NAMALWA (cell line): ENCODE results near the gene CPNE4.

Experiments used
- DNase-seq: peaks from one replicate; pipeline ENCODE4 v3.0.0-alpha.2; 2015; ENCODE audit warnings: low spot score

CPNE4 gene

DNA sequence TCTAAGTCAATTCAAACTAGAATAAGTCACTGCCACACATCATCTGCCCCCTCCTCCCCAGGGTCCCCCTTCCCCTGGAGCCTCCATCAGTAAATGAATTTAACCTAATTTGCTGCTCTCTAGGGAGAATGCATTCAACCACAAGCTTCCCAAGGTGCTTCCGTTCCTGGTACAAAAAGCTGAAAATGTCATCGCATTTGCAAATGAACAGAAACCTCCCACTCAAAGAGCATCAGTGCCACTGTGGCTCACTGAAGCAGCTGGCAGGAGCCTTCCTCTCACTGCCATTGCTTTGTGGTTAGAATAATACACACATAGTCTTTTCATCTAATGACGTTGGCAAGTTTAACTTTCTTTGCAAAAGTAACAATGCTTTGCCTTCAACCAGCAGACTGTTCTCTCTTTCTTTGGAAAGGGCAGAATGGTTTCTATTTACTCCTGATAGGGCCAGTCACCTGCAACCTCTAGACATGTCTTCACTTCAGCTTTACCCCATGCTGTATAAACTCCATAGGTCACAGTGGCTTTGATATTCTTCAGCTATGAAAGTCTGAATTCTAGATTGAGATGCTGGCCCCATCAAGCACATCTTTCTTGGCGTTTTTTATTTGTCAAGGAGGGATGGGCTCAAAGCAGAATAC, 238.1 kb downstream of the CPNE4 start:
- no peak for DNase-seq

DNA sequence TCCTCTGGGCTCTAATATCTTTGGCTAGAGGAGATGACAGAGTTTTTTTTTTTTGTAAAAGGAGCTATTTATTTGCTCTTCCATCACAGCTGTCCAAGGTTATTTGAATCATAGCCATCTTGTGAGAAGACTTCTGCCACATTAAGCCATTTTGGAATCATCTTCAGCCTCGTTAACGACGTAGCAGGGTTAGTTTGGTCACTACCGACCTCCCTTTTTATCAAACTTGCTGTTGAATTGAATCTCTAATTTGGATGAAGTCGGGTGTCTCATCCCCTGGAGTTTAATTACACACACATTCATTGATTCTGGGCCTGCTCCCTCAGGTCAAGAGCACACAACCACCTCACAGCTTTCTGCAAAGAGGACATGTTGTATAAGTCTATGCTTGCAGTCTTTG, 238.7 kb downstream of the CPNE4 start:
- no peak for DNase-seq

DNA sequence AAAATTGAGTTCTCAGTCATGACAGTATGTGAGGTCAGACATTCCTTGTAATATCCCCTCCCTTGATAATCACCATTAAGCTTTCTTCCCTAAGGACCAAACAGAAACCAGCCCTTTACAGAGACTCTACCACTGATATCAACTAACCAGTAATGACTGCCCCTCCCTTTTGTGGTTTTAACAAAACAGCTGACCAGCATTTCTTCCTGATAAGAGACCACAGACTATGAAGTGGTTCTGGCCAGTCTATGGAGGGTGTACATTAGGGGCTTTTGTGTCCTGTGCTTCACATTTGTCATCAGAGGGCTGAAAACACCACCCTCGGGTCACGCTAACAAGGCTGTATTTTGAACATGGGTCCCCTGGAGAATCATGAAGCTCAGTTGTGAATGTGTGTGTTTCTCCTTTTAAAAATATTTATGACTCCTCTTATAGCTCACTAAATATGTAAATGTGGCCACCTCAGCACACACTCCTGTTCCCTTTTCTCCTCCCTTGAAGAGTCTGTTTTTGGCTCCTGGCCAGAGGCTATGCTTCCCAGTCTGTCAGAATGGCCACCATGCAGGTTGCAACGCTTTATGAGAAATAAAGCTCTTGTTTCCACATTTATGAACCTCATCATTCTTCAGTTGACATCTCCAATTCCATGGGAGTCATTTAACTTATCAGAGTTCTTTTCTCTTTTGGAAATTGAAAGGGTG, 239.3 kb downstream of the CPNE4 start:
- no peak for DNase-seq

DNA sequence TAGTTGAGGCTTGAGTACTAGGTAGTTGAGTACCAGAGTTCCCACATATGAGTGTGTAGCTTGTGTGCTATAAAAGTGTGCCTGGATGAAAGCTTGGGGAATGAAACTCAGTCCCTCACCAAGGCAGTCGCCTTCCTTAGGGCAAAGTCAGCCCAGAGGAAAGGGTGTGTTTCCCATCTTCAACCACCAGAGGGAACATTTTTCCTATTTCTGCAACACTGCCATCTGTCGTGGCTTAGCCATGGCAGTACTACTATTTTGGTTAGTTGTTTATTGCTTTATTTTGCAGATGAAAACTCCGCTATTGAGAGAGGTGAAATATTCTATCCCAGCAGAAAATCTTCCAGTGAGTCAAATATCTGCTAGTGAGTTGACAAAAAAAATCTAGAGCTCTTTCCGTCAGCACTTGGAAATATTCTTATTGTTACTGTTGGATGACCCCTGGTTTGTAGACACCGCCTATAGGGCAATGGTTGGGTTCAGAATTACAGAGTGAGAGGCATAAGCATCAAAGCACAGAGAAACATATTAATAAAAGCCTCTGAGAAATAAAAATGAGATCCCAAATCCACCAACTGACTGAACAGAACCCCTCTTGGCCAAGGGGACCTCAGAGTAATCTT, 239.9 kb downstream of the CPNE4 start:
- DNase-seq: peak; percentile 72

DNA sequence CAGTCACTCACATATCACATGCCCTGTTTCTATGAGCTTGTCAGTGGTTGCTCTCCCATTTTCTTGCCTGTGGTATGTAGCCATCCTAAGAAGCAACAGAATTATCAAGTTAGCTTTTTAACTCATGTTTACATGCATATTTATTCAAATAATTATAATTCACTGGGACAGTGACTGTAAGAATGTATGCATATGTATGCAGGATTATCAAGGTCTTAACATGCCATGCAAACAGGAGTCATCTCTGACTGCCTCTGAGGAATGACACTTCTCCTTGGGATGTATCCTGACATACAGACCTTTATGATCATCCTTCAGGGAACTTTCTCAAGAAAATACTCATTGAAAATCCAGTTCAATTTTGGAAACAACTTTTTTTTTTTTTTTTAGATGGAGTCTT, 240.9 kb downstream of the CPNE4 start:
- no peak for DNase-seq

DNA sequence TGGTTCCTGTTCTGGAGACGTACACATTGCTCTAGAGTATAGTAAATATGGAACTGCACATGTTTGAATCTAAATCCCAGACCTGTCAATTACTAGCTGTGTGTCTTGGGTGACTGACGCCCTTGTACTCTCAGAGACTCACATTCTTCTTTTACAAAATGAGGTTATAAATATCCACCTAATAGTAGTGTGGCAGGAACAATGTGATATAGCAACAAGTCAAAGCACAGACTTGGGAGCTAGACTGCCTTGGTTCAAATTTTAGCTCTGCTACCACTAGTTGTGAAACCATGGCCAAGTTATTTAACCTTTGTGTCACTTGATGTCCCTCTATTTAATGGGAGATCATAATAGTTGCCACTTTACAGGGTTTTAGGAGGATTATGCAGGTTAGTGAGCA, 245.6 kb downstream of the CPNE4 start:
- no peak for DNase-seq

DNA sequence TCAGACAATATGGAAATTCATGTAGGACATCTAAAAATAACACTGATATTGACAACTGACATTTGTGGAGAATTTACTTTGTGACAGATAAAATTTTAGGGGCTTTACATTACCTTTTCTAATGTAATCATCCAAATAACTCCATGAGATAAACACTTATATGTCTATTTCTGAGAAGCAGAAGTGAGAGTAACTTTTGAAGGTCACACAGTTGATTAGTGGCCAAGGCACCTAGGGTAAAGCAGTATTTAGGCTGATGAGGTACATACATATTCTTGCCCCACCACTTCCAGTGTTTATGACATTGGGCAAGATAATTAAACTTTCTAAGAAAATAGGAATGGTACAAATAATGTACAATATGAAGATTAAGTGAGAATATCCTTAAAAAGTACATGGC, 248.4 kb downstream of the CPNE4 start:
- DNase-seq: no peak

DNA sequence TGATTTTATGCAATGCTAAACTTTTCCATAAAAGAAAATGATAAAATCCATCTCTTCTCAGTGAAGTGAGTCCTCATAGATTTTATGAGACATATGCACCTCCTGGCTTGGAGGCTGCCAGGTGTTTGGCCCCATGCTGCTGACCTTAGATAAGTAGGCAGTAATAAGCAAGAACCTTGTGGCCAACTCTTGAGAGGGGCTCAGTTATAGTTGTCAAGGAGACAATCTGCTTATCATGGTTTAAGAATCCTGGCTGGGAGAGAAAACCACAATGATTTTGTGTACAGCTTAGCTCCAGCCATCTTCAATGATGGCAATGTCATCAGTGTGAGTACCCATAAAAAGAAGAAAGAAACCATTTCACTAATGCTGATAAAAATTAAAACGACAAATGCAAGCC, 252.1 kb downstream of the CPNE4 start:
- DNase-seq: no peak

DNA sequence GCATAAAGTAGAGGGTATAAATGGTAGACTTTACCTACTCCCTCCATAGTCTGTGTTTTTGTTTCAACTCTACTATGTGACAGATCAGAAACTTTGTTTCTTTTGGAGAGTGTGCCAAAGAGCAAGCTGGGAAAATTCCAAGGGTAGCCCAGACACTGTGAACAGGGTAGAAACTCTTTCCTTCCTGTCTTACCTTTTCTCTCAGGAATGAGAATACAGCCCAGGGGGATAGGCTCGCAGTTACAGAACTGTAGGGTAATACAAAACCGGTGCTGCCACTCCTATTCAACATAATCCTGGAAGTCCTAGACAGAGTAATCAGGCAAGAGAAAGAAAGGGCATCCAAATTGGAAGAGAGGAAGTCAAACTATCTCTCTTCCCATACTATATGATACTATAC, 256.3 kb downstream of the CPNE4 start:
- no peak for DNase-seq

DNA sequence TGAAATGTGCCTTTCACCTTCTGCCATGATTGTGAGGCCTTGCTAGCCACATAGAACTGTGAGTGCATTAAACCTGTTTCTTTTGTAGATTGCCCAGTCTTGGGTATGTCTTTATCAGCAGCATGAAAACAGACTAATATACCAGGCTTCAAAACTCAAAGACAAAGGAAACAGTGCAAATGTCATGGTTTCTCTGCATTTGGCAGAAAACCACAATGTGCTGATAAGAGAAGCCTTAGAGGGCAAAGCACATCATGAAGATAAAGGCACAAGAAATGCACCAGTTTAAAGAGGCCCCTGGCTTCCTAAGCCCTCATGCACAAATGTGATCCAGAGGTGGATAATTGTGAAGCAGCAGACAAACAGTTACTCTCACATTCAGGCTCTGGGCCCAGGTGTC, 259.2 kb downstream of the CPNE4 start:
- no peak for DNase-seq

DNA sequence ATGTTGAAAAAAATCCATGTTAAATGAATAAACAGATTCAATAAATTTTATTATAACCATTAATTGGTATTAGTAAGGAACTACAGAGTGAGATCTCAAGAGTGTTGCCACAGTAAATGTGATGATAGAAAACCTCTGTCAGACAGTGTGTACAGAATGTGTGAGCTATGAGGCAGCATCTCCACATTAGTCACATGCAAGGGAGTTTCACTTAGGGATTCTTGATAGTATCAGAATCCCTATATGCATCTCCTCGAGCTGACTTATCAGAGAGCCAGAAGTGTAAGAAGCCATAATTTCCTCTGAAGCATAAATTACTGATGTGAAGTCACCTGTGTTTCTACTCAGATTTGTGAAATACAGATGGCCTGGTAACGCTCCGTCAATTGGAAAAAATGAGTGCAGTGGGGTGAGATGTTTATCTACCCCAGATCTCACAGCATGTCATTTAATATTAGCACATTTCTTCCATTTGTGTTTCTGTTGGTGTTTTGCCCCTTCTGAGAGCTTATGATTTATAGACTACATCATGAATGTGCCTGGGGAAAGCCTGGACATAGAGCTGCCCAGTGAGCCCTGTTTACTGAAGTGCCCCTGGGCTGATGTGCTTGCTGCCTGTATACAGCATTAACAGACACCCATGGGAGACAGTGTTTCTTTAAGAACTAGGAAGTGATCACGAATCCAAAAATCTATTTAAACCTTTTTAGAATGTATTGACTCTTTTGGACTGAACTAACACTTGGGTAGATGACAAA, 262.4 kb downstream of the CPNE4 start:
- DNase-seq: no peak

DNA sequence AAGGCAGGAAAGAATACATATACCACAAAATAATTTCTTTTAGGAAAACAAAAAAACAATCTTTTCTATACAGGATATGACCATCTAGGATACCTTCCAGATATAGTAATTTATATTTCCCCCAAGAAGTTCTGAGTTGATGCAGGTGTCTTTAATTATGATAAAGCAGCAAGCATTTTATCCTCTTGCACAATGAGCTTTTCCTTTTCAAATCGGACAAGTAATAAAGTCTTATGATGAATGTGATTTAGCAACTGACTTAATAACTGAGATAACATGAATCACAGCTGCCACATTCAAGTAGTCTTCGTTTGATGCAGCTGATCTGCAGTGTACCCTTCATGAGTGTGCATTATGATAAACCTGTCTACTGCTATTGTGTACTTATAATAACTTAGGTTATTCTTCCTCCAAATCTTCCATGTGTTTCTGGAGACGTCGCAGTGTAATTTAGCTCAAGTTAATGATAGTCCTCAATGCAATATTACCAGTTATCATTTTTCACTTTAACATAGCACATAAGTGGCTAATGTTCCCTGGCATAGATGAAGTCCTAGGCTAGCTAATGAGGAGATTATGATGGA, 271.7 kb downstream of the CPNE4 start:
- DNase-seq: no peak

DNA sequence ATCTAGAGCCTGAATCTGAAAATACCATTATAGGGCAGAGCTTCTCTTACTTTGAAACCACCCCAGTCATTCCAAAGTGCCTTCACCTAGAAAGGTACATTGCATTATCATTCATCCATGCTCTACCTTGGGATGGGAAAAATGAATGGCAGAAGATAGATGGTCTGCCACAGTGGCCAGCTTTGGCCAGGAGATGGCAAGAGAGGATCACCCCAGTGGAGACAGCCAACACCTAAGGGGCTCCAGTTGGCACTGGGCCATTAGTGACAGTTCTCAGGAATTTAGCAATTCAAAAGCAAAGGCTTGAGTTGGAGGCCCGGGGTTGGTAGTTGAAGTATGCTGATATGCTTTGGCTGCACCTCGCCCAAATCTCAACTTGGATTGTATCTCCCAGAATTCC, 278.4 kb downstream of the CPNE4 start:
- DNase-seq: no peak

DNA sequence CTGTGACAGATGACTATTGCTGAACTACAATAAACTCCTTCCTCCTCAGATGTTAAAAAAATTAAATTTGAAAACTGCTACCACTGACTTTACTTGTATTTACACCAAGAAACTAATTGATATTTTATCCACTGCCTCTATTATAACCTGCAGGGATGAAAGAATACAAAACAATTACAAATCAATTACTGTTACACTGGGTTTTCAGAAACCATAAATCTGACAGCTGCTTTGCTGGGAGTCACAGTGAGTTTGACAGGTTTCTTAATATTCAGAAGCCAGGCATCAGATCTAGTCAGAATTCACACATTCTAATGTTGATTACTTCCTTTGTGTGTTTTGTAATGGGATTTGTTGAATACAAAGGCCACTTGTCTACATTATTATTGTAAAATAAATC, 279.4 kb downstream of the CPNE4 start:
- no peak for DNase-seq

DNA sequence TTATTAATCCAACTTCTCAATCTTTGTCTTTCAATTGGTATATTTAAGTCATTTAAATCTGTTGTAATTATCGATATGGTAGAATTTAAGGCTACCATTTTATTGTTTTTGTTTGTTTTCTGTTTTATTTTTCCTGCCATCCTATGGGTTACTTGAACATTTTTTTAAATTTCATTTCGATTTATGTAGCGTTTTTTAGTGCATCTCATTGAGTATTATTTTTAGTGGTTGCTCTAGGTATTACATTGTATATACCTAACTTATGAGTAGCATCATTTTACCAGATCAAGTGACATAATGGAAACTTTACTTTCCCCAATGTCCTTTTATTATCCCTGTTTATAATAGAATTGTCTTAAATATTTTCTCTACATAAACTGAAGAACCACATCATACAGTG, 284.6 kb downstream of the CPNE4 start:
- no peak for DNase-seq

DNA sequence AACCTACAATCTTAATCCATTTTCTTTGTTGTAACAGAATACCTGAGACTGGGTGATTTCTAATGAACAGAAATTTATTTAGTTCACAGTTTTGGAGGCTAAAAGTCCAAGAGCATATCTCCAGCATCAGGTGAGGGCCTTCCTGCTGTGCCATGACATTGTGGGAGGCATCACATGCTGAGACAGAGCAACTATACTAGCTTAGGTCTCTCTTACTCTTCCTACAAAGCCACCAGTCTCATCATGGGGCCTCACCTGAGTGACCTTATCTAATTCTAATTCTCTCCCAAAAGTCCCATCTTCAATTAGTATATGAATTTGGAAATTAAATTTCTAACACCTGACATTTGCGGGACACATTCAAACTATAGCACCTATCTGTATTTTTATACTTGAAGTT, 285.0 kb downstream of the CPNE4 start:
- no peak for DNase-seq

DNA sequence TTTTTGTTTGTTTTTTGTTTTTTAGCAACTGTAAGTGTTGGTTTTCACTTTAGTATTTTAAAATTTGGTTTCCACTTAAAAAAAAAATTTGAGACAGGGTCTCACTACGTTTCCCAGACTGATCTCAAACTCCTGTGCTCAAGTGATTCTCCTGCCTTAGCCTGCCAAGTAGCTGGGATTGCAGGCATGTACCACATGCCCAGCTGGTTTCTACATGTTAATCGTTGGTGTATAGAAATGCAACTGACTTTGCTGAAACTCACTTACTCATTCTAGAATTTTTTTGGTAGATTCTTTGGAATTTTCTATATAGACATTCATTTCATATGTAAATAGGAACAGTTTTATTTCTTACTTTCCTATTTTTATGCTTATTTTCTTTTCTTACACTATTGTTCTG, 287.3 kb downstream of the CPNE4 start:
- no peak for DNase-seq

DNA sequence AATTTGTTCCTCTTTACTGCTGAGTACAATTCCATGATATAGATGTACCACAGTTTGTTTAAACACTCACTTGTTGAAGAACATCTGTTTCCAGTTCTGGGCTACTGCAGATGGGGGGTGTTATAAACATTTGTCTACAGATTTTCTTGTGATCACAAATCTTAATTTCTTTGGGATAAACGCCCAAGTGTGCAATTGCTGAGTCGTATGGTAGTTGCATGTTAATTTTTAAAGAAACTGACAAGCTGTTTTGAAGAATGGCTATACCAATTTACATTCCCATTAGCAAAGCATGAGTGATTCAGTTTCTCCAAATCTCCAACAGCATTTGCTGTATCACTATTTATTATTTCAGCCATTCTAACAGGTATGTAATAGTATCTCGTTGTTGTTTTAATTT, 290.0 kb downstream of the CPNE4 start:
- no peak for DNase-seq

DNA sequence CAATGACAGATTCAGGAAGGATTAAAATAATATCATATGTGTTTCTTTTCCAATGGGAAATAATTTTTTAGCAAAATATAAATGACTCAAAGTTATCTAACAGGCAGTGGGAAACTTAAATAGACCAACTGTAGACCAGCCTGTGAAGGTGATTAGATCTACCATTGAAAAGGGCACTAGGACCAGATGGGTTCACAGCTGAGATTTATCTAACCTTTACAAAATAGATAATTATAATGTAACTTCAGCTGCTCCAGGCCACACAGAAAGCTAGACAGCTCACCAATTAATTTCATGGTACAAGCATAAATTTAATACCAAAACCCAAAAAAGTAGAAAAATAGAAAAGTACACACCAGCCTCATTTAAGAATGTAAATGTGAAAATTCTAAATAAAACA, 291.7 kb downstream of the CPNE4 start:
- no peak for DNase-seq

DNA sequence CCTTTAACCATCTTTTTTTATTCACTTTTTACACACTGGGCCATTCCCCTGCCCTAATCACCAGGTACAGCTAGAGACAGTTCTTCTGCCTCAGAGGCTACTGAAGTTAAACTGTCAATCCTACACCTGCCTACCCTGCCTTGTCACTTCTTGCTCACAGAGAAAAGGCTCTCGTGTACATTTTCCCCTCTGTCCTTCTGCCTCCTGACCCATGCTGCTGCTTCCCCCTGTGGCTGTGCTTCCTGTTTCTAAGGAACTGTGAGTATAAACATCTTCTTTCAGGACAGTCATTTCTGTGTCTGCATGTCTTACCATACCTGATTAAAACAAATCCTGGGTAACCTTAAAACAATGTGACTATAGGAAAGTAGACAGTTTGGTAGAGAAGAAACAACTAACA, 295.6 kb downstream of the CPNE4 start:
- no peak for DNase-seq

DNA sequence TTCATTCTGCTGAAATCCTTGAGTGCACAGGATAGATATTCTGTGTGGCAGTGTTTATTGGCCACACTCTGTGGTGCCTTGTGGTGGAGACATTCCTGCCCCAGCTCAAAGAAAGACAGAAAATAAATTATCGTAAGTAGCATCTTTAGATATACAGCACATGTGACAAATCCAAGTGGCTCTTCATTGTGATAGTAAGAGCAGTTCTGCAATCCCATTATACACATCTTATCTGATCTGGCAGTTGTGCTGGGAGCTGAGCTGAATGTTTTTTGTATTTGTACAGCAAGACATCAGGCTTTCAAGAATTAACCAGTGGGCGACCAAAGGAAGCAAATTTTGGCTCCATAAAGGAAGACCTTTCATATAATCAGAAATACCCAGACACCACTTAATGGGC, 296.7 kb downstream of the CPNE4 start:
- DNase-seq: no peak

DNA sequence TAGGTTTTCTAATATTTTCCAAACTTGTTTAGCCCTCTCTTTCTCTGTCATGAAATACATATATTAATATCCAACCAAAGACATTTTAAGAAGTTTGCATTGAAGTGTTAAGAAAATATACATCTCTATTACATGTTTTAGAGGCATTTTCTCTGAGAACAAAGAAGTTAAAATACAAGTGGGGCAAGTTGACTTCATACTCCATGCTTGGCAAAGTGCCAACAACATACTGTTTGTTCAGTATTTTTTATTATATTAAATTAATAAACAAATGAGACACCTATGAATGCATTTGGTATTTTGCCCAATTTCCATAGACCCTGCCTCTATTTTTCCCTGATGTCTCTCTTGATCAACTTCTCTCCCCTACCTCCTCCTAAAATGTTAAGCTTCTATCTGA, 299.3 kb downstream of the CPNE4 start:
- no peak for DNase-seq

DNA sequence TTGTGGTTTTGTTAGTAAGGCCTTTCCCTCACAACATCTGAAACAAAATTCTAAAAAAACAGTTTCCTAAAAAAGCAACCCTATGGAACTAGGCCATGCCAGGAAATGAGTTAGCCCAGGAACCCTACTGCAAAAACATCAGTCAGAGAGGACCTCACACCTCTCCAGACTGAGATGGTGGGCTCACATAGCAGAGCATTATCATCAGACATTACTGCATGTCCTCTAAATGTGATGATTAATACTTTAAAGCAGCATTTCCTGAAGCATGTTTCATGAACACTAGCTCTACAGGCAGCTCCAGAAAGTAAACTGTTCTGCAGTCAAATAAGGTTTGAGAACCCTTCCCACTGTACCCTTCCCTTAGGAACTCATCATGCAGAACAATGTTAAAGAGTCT, 299.7 kb downstream of the CPNE4 start:
- DNase-seq: no peak
